Mesenchymal stem cell (in vitro differentiated cells and primary cell): ENCODE measurements around the gene RBFOX2.

Experiments
- DNase-seq: peaks from one replicate; pipeline ENCODE4 v3.0.0-alpha.2; 2013
- H2AFZ ChIP-seq: one replicate; pipeline ENCODE4 v1.6.1; 2013; ENCODE audit warnings: low read depth, mild to moderate bottlenecking, control low read depth, inconsistent platforms, low read length, moderate library complexity
- H2AK5ac ChIP-seq: 2 replicates; pipeline ENCODE4 v1.6.1; 2013; ENCODE audit warnings: low read length, moderate library complexity, mild to moderate bottlenecking, inconsistent platforms; ENCODE audit not compliant: severe bottlenecking
- H2BK120ac ChIP-seq: one replicate; pipeline ENCODE4 v1.6.1; 2013; ENCODE audit warnings: low read depth, mild to moderate bottlenecking, inconsistent platforms, low read length, moderate library complexity
- H2BK12ac ChIP-seq, 2 experiments: one replicate each; pipeline ENCODE4 v1.6.1; 2013; ENCODE audit warnings: inconsistent platforms in 2 of 2, low read length in 2 of 2, mild to moderate bottlenecking in 2 of 2, moderate library complexity in 2 of 2, control low read depth in 1 of 2
- H2BK15ac ChIP-seq: one replicate; pipeline ENCODE4 v1.6.1; 2013; ENCODE audit warnings: mild to moderate bottlenecking, low read depth, inconsistent platforms; ENCODE audit not compliant: poor library complexity, severe bottlenecking
- H2BK5ac ChIP-seq: 2 replicates; pipeline ENCODE4 v1.6.1; 2013; ENCODE audit warnings: low read depth, mild to moderate bottlenecking, low read length, control low read depth, inconsistent platforms; ENCODE audit not compliant: poor library complexity, severe bottlenecking
- H3K14ac ChIP-seq, 2 experiments: one replicate each; pipeline ENCODE4 v1.6.1; 2013; ENCODE audit warnings: inconsistent platforms in 2 of 2, low read length in 2 of 2, control low read depth in 1 of 2, mild to moderate bottlenecking in 1 of 2, moderate library complexity in 1 of 2
- H3K18ac ChIP-seq, 2 experiments: one replicate each; pipeline ENCODE4 v1.6.1; 2013; ENCODE audit warnings: inconsistent platforms in 2 of 2, low read length in 2 of 2, control low read depth in 1 of 2, low read depth in 1 of 2, mild to moderate bottlenecking in 1 of 2
- H3K23ac ChIP-seq, 2 experiments: one replicate each; pipeline ENCODE4 v1.6.1; 2013; ENCODE audit warnings: inconsistent platforms in 2 of 2, low read length in 2 of 2, mild to moderate bottlenecking in 2 of 2, moderate library complexity in 2 of 2, control low read depth in 1 of 2
- H3K27ac ChIP-seq: 2 replicates; pipeline ENCODE4 v1.5.1; 2013; ENCODE audit warnings: mild to moderate bottlenecking, moderate library complexity, low read length, control low read depth, inconsistent platforms; ENCODE audit not compliant: poor library complexity, severe bottlenecking
- H3K27me3 ChIP-seq, 2 experiments: 2 replicates each; pipeline versions ENCODE4 v1.6.1 to v1.7.0; 2013; ENCODE audit warnings: low read length in 2 of 2, mild to moderate bottlenecking in 2 of 2, moderate library complexity in 2 of 2, control low read depth in 1 of 2, inconsistent platforms in 1 of 2; ENCODE audit not compliant: control insufficient read depth in 1 of 2, insufficient read depth in 1 of 2
- H3K36me3 ChIP-seq, 2 experiments: 2 replicates each; pipeline versions ENCODE4 v1.6.1 to v1.7.0; 2013; ENCODE audit warnings: low read length in 2 of 2, control low read depth in 1 of 2, inconsistent platforms in 1 of 2, low read depth in 1 of 2, mild to moderate bottlenecking in 1 of 2; ENCODE audit not compliant: insufficient read depth in 2 of 2, control insufficient read depth in 1 of 2
- H3K4ac ChIP-seq, 2 experiments: one replicate each; pipeline ENCODE4 v1.6.1; 2013; ENCODE audit warnings: inconsistent platforms in 2 of 2, low read length in 2 of 2, mild to moderate bottlenecking in 2 of 2, moderate library complexity in 2 of 2, control low read depth in 1 of 2, low read depth in 1 of 2
- H3K4me1 ChIP-seq: 2 replicates; pipeline ENCODE4 v1.6.1; 2013; ENCODE audit warnings: low read depth, low read length, control low read depth; ENCODE audit not compliant: control insufficient read depth, insufficient read depth
- H3K4me2 ChIP-seq: 2 replicates; pipeline ENCODE4 v1.6.1; 2013; ENCODE audit warnings: low read length, mild to moderate bottlenecking, inconsistent platforms; ENCODE audit not compliant: poor library complexity, severe bottlenecking
- H3K4me3 ChIP-seq, 2 experiments: 2 replicates each; pipeline versions ENCODE4 v1.5.1 to v1.7.0; 2013; ENCODE audit warnings: low read length in 2 of 2, mild to moderate bottlenecking in 2 of 2, control low read depth in 1 of 2, low read depth in 1 of 2; ENCODE audit not compliant: insufficient read depth in 1 of 2
- H3K79me1 ChIP-seq: replicated peaks from 2 replicates; pipeline ENCODE4 v1.6.1; 2013; ENCODE audit warnings: mild to moderate bottlenecking, control low read depth, low read length, inconsistent platforms; ENCODE audit not compliant: poor library complexity, severe bottlenecking
- H3K9ac ChIP-seq: 2 replicates; pipeline ENCODE4 v1.7.0; 2013; ENCODE audit warnings: mild to moderate bottlenecking, low read length, moderate library complexity
- H3K9me3 ChIP-seq: 2 replicates; pipeline ENCODE4 v1.7.0; 2013; ENCODE audit warnings: mild to moderate bottlenecking, low read length; ENCODE audit not compliant: control insufficient read depth
- H4K8ac ChIP-seq: one replicate; pipeline ENCODE4 v1.6.1; 2013; ENCODE audit warnings: inconsistent platforms, mild to moderate bottlenecking, low read length, moderate library complexity
- H4K91ac ChIP-seq: one replicate; pipeline ENCODE4 v1.6.1; 2013; ENCODE audit warnings: mild to moderate bottlenecking, low read length, inconsistent platforms
- WGBS: methylation state at CpG from one replicate; pipeline ENCODE4 v1.1.7; 2013; ENCODE audit warnings: mixed read lengths; 5-methylcytosine and 5-hydroxymethylcytosine counted together

Gene RBFOX2

GRCh38 chr22:36026741-36027140 lies 1.9 kb downstream of the RBFOX2 start:
- no peak overlapping the region for H2AK5ac ChIP-seq

GRCh38 chr22:36022697-36023096 lies 5.9 kb downstream of the RBFOX2 start:
- Histone ChIP-seq H2BK12ac (no peak overlapping the region), H3K79me1 (peaks cover 12% of the 10 kb centered on the region), H2AFZ (no peak overlapping the region), H3K27ac (peak overlapping the region; percentile 7), H3K4me2 (no peak overlapping the region), H3K4me3 (peak overlapping the region in 1 of 2 experiments; percentile 9), H2BK5ac (no peak overlapping the region), H4K8ac (no peak overlapping the region), H4K91ac (no peak overlapping the region), H3K14ac (no peak overlapping the region), H3K9ac (peak overlapping the region; percentile 48), H3K4me1 (no peaks in the 10 kb centered on the region), H3K36me3 (peaks cover 0 to 12% of the 10 kb centered on the region in 2 experiments), H3K27me3 (no peaks in the 10 kb centered on the region), H3K23ac (no peak overlapping the region), H2BK15ac (no peak overlapping the region), H3K4ac (no peak overlapping the region), H3K9me3 (no peaks in the 10 kb centered on the region), H2AK5ac (no peak overlapping the region), H2BK120ac (no peak overlapping the region), H3K18ac (peak overlapping the region in 1 of 2 experiments; percentile 46)
- DNase-seq = no peak

More at GRCh38 chr22:36026741-36027140, 1.9 kb downstream of the RBFOX2 start:
- peak overlapping the region in 1 of 2 experiments; percentile 92 for H3K4me3 ChIP-seq
- H3K18ac ChIP-seq = no peak overlapping the region
- H4K91ac ChIP-seq = no peak overlapping the region
- H3K27ac ChIP-seq = peak overlapping the region; percentile 5
- no peak overlapping the region for H2AFZ ChIP-seq
- H3K9ac ChIP-seq = peak overlapping the region; percentile 94
- no peaks in the 10 kb centered on the region for H3K9me3 ChIP-seq
- H4K8ac ChIP-seq = no peak overlapping the region
- no peak overlapping the region for H3K23ac ChIP-seq
- H3K27me3 ChIP-seq = no peaks in the 10 kb centered on the region
- no peak overlapping the region for H2BK5ac ChIP-seq
- no peak overlapping the region for H2BK120ac ChIP-seq
- H3K36me3 ChIP-seq = peaks cover 0 to 12% of the 10 kb centered on the region in 2 experiments
- DNase-seq = peak; percentile 71
- no peaks in the 10 kb centered on the region for H3K4me1 ChIP-seq
- no peak overlapping the region for H3K14ac ChIP-seq
- H3K79me1 ChIP-seq = peaks cover 8% of the 10 kb centered on the region
- peak overlapping the region; percentile 83 for H3K4me2 ChIP-seq
- no peak overlapping the region for H2BK15ac ChIP-seq
- H3K4ac ChIP-seq = no peak overlapping the region
- no peak overlapping the region for H2BK12ac ChIP-seq

GRCh38 chr22:36022162-36022561 lies 6.5 kb downstream of the RBFOX2 start:
- Histone ChIP-seq H3K4ac (no peak overlapping the region), H4K8ac (no peak overlapping the region), H2BK15ac (no peak overlapping the region), H4K91ac (no peak overlapping the region), H3K9ac (peak overlapping the region; percentile 48), H2AFZ (no peak overlapping the region), H3K79me1 (peaks cover 12% of the 10 kb centered on the region), H3K4me3 (peak overlapping the region in 1 of 2 experiments; percentile 9), H3K18ac (no peak overlapping the region), H2BK120ac (no peak overlapping the region), H3K4me1 (no peaks in the 10 kb centered on the region), H3K9me3 (no peaks in the 10 kb centered on the region), H3K27ac (peak overlapping the region; percentile 7), H3K36me3 (peaks cover 0 to 12% of the 10 kb centered on the region in 2 experiments), H3K27me3 (no peaks in the 10 kb centered on the region), H2AK5ac (no peak overlapping the region), H3K23ac (no peak overlapping the region), H2BK12ac (no peak overlapping the region), H3K14ac (no peak overlapping the region), H2BK5ac (no peak overlapping the region), H3K4me2 (no peak overlapping the region)
- peak; percentile 87 for DNase-seq
- 38% methylated on average over 1 of the region's 1 CpG for WGBS

DNA sequence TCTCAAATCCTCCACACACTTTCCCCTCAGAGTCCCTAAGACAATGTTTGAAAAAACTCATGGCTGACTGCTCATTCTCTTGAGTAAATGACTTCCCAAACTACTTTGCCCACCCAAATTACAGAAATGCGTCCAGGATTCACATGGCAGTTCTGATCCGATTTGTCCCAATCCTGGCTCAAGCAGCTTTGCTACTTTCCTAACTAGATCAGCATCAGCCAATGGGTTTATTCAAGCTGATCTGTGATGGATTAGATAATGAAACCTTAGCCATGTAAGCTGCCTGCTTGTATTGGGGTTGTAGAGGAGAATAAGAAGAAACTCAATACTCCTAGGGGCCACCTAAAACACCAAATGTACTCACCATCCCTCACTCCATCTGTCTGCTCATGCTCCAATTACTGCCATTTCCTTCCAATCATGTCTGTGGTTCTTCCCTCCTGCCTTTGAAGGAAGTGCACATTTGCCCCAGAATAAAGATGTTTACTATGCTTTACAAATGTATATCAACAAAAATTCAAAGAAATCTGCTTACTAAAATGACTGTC lies 6.9 kb downstream of the RBFOX2 start:
- no peak overlapping the region for H3K18ac ChIP-seq
- H3K27ac ChIP-seq = no peak overlapping the region
- H2AK5ac ChIP-seq = no peak overlapping the region
- H3K4me3 ChIP-seq = peak overlapping the region in 1 of 2 experiments; percentile 9
- no peak overlapping the region for H3K4me2 ChIP-seq
- H2BK120ac ChIP-seq = no peak overlapping the region
- no peaks in the 10 kb centered on the region for H3K27me3 ChIP-seq
- H4K91ac ChIP-seq = no peak overlapping the region
- H3K79me1 ChIP-seq = peaks cover 12% of the 10 kb centered on the region
- DNase-seq = no peak
- peaks cover 0 to 12% of the 10 kb centered on the region in 2 experiments for H3K36me3 ChIP-seq
- H3K23ac ChIP-seq = no peak overlapping the region
- no peaks in the 10 kb centered on the region for H3K4me1 ChIP-seq
- peak overlapping the region in 1 of 2 experiments; percentile 86 for H2BK12ac ChIP-seq
- H3K9me3 ChIP-seq = no peaks in the 10 kb centered on the region
- no peak overlapping the region for H2AFZ ChIP-seq
- 88% methylated on average over 2 of the region's 2 CpGs for WGBS
- H3K14ac ChIP-seq = no peak overlapping the region
- H2BK5ac ChIP-seq = no peak overlapping the region
- H3K9ac ChIP-seq = peak overlapping the region; percentile 48
- H4K8ac ChIP-seq = no peak overlapping the region
- no peak overlapping the region for H2BK15ac ChIP-seq
- H3K4ac ChIP-seq = no peak overlapping the region
